ENCODE data around the gene GPC1. TPM values are rescaled to one million over a fixed set of nuclear protein-coding genes. Genes with fewer than 3 reads are reported as not detected.
A peak's percentile ranks its signal among the peaks of the same experiment; 100 is the strongest.

The GPC1 gene
- total and polyA plus RNA-seq, 10 donors = 4.1 to 25.0 (median 15.1) TPM

DNA sequence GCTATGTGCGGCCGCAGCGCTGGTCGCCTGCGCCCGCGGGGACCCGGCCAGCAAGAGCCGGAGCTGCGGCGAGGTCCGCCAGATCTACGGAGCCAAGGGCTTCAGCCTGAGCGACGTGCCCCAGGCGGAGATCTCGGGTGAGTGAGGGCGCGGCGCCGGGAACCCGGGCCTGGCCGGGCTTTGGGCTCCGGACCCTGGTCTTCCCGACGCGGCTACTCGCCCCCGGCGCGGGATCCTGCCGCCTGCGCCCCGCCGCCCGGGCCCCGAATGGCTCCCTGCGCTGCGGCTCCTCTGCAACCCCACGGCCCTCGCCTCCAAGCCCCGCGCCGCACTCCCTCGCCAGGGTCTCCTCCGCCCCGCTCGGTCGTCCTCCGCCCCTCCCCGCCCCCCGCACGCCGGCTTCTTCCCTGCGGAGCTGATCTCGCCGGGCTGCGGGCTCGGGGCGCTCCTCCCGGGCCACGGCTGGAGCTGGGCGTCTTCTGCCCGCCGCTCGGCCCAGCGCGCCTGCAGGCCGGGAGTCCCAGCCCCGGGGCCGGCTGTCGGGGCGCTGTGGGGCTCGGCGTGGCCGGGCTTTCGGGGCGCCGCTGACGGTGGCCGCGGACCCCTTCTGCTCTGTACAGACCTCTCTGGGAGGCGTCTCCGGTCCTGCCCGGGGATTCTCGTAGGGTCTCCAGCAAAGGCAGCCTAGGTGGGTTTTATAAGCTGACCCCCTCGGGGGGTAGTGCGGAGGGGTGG is 652 bp downstream of the GPC1 start:
- WGBS, 5 donors = 1 to 7% (median 2%) methylated on average over 21 to 88 of the region's 88 CpGs

DNA sequence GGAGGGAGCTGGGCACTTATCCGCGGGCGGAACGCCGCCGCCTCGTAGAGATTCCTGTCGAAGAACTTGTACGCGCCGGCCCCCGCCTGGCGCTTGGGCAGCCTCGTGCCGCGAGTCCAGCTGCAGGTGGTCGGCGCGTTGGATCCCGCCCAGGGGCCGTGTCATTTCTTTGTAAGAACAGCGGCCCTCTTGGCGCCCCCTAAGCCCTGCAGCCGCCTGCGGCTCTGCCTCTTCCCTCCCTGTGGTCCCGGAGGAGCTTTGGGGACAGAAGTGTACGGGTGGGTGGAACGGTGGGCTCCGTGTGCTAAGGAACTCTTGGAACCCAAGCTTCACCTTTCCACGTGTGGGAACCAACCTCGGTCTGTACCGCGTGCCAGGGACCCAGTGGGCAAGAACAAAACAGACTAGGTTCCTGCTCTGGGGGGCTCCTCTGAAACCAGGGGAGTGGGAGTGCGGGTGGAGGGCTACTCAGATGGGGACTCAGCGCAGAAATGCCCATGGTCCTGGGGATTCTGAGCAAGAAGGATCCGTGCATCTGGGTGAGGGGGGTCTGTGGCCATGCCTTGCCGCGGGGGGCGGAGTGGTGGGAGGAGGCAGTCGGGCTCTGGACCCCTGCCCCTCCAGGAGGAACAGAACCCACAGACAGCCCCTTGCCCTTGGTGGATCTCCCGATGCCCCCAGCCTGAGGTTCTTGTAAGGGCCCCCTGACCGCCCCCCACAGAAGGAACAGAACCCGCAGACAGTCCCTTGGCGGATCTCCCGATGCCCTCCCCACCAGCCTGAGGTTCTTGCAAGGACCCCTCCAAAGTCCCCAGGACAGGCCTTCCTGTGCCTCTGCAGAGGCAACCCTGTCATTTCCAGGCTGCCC is 1.5 kb downstream of the GPC1 start:
- peaks cover 0 to 46% (median 29%) of the 10 kb centered on the region in 6 donors for H3K4me1 ChIP-seq
- H3K27ac ChIP-seq = peak overlapping the region in 5 of 8 donors; percentile 43 to 87 (median 80)
- H3K4me3 ChIP-seq = peak overlapping the region; percentile 32 to 81 (median 63)
- no peaks in the 10 kb centered on the region for H3K9me3 ChIP-seq
- intact Hi-C loops (cut with DNase I; ENCODE audit: low total_unique reads) = loop anchor here (10.0 kb wide), 1 partner anchor 372 kb away; no protein-coding TSS in a partner anchor
- peaks cover 0 to 70% (median 35%) of the 10 kb centered on the region in 7 donors for H3K27me3 ChIP-seq (replicated peaks in 1 of 7)
- WGBS, 5 donors = 18 to 29% (median 24%) methylated on average over 34 to 45 of the region's 45 CpGs
- H3K36me3 ChIP-seq = no peaks in the 10 kb centered on the region
- peak; percentile 74 for DNase-seq
- TF ChIP-seq, protein P1, sequence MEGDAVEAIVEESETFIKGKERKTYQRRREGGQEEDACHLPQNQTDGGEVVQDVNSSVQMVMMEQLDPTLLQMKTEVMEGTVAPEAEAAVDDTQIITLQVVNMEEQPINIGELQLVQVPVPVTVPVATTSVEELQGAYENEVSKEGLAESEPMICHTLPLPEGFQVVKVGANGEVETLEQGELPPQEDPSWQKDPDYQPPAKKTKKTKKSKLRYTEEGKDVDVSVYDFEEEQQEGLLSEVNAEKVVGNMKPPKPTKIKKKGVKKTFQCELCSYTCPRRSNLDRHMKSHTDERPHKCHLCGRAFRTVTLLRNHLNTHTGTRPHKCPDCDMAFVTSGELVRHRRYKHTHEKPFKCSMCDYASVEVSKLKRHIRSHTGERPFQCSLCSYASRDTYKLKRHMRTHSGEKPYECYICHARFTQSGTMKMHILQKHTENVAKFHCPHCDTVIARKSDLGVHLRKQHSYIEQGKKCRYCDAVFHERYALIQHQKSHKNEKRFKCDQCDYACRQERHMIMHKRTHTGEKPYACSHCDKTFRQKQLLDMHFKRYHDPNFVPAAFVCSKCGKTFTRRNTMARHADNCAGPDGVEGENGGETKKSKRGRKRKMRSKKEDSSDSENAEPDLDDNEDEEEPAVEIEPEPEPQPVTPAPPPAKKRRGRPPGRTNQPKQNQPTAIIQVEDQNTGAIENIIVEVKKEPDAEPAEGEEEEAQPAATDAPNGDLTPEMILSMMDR (IDR thresholded peaks at IDR 0.05 in 8 of 11, conservative IDR thresholded peaks at IDR 0.05 in 3 of 11) = no peak
- no peak for TF ChIP-seq POLR2AphosphoS5 (IDR thresholded peaks at IDR 0.05)
- TF ChIP-seq POLR2A (IDR thresholded peaks at IDR 0.05) = no peak

More for the DNA sequence above, 652 bp downstream of the GPC1 start:
- TF ChIP-seq, protein P1 (IDR thresholded peaks at IDR 0.05 in 8 of 11, conservative IDR thresholded peaks at IDR 0.05 in 3 of 11) = no peak
- TF ChIP-seq POLR2AphosphoS5 (IDR thresholded peaks at IDR 0.05) = no peak
- no peak for TF ChIP-seq POLR2A (IDR thresholded peaks at IDR 0.05)
- peak; percentile 82 for DNase-seq
- H3K27ac ChIP-seq = peak overlapping the region; percentile 16 to 87 (median 70)
- H3K36me3 ChIP-seq = no peaks in the 10 kb centered on the region
- H3K4me1 ChIP-seq = peaks cover 0 to 46% (median 29%) of the 10 kb centered on the region in 6 donors
- intact Hi-C loops (cut with DNase I; ENCODE audit: low total_unique reads) = loop anchor here (10.0 kb wide), 1 partner anchor 371 kb away; no protein-coding TSS in a partner anchor
- H3K27me3 ChIP-seq (replicated peaks in 1 of 7) = peaks cover 0 to 70% (median 35%) of the 10 kb centered on the region in 7 donors
- no peaks in the 10 kb centered on the region for H3K9me3 ChIP-seq
- peak overlapping the region; percentile 32 to 81 (median 63) for H3K4me3 ChIP-seq

DNA sequence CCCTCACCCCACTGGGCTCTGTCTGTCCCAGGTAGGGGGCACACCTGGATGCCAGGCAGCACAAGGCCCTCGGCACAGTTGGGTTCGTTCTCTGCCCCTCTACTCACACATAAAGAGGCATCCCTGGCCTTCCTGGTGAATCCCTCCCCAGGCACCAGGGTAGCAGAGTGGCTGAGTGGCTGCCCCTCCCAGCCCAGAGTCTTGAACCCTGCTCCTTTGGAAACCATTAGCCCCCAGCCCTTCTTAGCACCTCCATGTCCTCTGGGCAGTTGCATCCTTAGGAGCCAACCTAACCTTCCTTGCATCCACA is 2.0 kb downstream of the GPC1 start:
- H3K27me3 ChIP-seq (replicated peaks in 1 of 7) = peaks cover 0 to 70% (median 35%) of the 10 kb centered on the region in 7 donors
- DNase-seq = no peak
- no peaks in the 10 kb centered on the region for H3K9me3 ChIP-seq
- TF ChIP-seq POLR2A (IDR thresholded peaks at IDR 0.05) = no peak
- no peak for TF ChIP-seq POLR2AphosphoS5 (IDR thresholded peaks at IDR 0.05)
- TF ChIP-seq, protein P1 (IDR thresholded peaks at IDR 0.05 in 8 of 11, conservative IDR thresholded peaks at IDR 0.05 in 3 of 11) = no peak
- 87 to 94% (median 91%) methylated on average over 2 of the region's 2 CpGs for WGBS, 5 donors
- no peaks in the 10 kb centered on the region for H3K36me3 ChIP-seq
- H3K27ac ChIP-seq = no peak overlapping the region
- H3K4me3 ChIP-seq = peak overlapping the region in 4 of 8 donors; percentile 2 to 81 (median 70)
- peaks cover 0 to 46% (median 29%) of the 10 kb centered on the region in 6 donors for H3K4me1 ChIP-seq
- intact Hi-C loops (cut with DNase I; ENCODE audit: low total_unique reads) = loop anchor here (10.0 kb wide), 1 partner anchor 373 kb away; no protein-coding TSS in a partner anchor
